Stimulated activated CD8-positive, alpha-beta memory T cell treated with anti-CD3 and anti-CD28 coated beads, Interleukin-2, amount 100 ng/mL, for 1 hour (primary cell): ENCODE results near the gene VGLL2.
"Not testable (repeated sequence)": the region's sequence is repeated elsewhere in the genome, so short reads cannot be mapped to it uniquely, and the experiment has no call there.

Experiments used
- DNase-seq, 2 donors: peaks; one replicate each; pipeline ENCODE4 v3.0.0-alpha.2; 2020; ENCODE audit warnings: low read depth in 2 of 2

The VGLL2 gene

GRCh38 chr6:117265410-117266256, at the start of gene VGLL2:
TSS of gene VGLL2 (plus strand) at chr6:117265558. CDS start at chr6:117265764, 206 bp downstream.
- DNase-seq = no peak

GRCh38 chr6:117222861-117223260, 42.5 kb upstream of the VGLL2 start:
- no peak for DNase-seq

- DNase-seq = no peak
These were observed 38.6 kb upstream of the VGLL2 start for GRCh38 chr6:117226778-117227177.

GRCh38 chr6:117227245-117227962, 38.0 kb upstream of the VGLL2 start:
- no peak for DNase-seq

- DNase-seq = no peak
These were observed 37.2 kb upstream of the VGLL2 start for GRCh38 chr6:117228202-117228601.

- no peak for DNase-seq
These were observed 35.5 kb upstream of the VGLL2 start for GRCh38 chr6:117229870-117230269.

GRCh38 chr6:117231466-117231865, 33.9 kb upstream of the VGLL2 start:
- DNase-seq = no peak

GRCh38 chr6:117232196-117232595, 33.2 kb upstream of the VGLL2 start:
- DNase-seq = no peak

- no peak for DNase-seq
These were observed 32.2 kb upstream of the VGLL2 start for GRCh38 chr6:117233145-117233544.

GRCh38 chr6:117237561-117237960, 27.8 kb upstream of the VGLL2 start:
- no peak for DNase-seq

- not testable (repeated sequence) for DNase-seq
These were observed 20.8 kb upstream of the VGLL2 start for GRCh38 chr6:117244571-117244970.

- DNase-seq = not testable (repeated sequence)
These were observed 20.4 kb upstream of the VGLL2 start for GRCh38 chr6:117244979-117245378.

- DNase-seq = no peak
These were observed 11.6 kb upstream of the VGLL2 start for GRCh38 chr6:117253785-117254184.

GRCh38 chr6:117262799-117263198, 2.6 kb upstream of the VGLL2 start:
- no peak for DNase-seq

- DNase-seq = no peak
These were observed 1.9 kb upstream of the VGLL2 start for GRCh38 chr6:117263353-117263927.

GRCh38 chr6:117264369-117264691, 1.0 kb upstream of the VGLL2 start:
- no peak for DNase-seq

- no peak for DNase-seq
These were observed 507 bp upstream of the VGLL2 start for GRCh38 chr6:117264692-117265409.

GRCh38 chr6:117266257-117267053, 1.1 kb downstream of the VGLL2 start:
- DNase-seq = no peak

- no peak for DNase-seq
These were observed 1.6 kb downstream of the VGLL2 start for GRCh38 chr6:117267054-117267347.

- DNase-seq = no peak
These were observed 2.6 kb downstream of the VGLL2 start for GRCh38 chr6:117267766-117268534.

GRCh38 chr6:117268924-117269323, 3.6 kb downstream of the VGLL2 start:
- no peak for DNase-seq
